GM19035 (cell line): ENCODE measurements around the gene NMNAT2.

Experiments
- ATAC-seq: cut with Tn5 transposase; IDR thresholded peaks from one replicate; pipeline ENCODE4 v1.9.1; 2021; ENCODE audit not compliant: unreplicated experiment

Gene NMNAT2

GRCh38 chr1:183218971-183219615, 199.1 kb downstream of the NMNAT2 start:
- ATAC-seq = no peak

GRCh38 chr1:183218027-183218618, 200.1 kb downstream of the NMNAT2 start:
- no peak for ATAC-seq

DNA sequence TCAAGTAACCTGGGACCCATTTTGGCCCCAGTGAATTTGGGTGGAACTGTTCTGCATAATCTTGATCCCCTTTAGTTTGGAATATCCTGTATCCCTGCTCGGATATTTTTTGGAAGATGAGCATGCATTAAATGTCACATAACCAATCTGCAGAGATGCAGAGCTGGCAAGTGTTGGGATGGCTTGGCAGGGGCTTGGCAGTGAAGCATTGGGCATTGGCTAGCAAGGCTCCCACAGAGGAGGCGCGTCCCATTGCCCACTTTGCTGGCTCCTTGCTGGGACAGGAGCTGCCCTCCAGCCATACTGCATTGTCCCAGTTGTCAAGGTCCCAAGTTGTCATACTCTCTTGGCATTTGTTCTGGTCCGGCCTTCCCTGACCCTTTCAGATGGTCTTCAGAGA, 202.2 kb downstream of the NMNAT2 start:
- no peak for ATAC-seq

DNA sequence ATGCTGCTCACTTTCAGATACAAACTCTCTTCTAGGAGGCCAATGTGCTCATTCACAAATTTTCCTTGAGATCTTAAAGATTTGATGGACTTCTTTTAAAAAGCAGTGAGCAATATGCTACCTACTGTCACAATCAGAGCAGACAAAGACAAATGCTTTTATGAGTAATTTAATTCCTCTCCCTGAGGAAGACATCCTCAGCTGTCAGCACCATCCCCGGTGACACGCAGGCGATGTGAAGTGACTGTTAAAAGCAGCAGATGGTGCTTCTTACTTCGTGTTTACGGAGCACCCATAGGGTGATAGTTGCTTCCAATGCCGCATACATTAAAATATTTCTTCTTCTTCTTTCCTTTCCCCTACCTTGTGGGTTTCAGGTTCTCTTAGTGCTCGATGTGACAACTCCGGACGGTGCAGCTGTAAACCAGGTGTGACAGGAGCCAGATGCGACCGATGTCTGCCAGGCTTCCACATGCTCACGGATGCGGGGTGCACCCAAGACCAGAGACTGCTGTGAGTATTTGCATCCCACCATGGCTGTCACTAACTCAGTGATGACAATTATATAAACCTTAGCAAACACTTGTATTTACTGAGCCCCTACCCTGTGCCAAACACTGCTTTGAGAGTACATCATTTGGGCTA, 203.0 kb downstream of the NMNAT2 start:
- no peak for ATAC-seq

DNA sequence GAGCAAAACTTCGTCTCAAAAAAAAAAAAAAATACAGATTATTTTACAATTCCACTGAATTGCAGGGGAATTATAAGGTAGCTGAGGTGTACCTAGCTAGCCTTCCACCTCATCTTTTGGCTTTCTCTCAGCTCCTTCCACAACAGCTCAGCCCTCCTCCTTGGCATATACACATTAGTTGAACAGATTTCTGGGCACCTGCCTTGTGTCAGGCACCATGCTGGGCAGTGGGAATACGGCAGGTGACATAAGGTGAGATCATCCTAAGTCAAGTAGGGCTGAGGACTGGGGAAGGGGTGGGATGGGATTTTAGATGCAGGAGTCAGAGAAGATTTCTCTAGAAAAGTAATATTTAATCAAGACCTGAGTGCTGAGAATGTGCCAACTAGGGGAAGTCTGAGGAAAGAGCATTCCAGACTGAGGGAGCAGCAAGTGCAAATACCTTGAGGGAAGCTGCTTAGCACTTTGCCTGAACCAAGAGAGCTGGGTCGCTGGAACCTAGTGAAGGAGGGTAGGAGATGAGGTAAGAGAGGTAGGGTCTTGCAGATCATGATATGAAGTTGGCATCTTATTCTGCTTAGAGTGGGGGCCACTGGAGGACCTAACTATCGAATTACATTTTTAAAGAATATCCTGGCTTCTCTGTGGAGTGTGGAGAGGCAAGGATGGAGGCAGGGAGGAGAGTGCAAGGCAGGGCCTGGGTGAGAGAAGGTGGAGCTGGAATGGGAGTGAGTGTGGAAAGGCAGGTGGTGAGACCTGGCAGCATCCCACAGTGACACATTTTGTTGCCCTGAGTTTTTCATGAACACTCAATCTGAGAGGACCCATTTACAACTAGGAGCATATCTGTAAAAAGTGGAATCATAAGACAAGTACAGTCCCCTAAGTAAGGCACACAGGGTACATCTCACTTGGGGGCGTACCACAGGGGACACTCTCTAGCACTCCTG, 203.9 kb downstream of the NMNAT2 start:
- ATAC-seq = no peak

GRCh38 chr1:183212870-183213269, 205.3 kb downstream of the NMNAT2 start:
- ATAC-seq = no peak

DNA sequence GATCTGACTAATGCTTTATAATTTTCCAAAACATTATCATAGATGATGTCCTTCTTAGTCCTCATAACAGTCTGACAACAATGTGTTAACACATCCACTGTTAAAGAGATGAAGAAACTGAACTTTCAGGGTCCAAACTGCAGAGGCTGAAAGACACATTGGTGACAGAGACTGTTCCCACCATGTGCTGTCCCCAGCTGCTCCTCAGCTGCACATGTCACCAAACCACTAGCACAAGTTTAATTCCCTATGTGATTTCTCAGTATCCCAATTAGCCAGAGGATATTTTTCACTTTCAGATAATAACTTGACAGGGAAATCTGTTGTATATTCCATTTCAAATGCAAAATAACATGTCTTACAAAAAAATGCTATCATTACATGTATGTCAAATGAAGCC, 207.5 kb downstream of the NMNAT2 start:
- no peak for ATAC-seq

DNA sequence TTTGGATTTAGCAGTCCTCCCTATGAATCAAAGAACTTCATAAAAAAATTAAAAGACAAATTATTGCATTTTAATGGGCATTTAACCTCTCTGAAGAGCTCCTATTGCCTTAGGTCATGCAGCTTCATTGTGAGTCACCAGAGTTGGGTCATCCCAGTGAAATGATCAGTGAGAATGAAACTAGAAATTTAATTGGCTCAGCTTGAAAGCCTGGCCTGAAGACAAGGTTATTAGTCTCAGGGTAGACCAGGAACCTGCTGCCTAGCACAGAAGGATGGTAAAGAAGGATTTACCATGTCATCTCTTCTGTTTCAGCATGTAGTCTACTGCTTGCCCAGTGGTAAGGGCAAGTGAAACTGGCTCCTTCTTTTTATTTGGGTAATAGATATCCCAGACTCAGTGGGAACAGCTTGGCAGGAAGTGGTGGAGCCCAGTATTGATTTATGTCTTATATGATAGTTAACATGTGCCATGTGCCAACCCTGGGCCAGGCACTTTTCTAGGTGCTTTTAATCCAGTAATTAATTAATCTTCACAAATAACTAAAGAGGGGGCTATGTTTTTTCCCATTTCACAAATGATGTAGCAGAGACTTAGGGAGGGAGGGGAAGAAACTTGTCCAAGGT, 208.5 kb downstream of the NMNAT2 start:
- no peak for ATAC-seq

DNA sequence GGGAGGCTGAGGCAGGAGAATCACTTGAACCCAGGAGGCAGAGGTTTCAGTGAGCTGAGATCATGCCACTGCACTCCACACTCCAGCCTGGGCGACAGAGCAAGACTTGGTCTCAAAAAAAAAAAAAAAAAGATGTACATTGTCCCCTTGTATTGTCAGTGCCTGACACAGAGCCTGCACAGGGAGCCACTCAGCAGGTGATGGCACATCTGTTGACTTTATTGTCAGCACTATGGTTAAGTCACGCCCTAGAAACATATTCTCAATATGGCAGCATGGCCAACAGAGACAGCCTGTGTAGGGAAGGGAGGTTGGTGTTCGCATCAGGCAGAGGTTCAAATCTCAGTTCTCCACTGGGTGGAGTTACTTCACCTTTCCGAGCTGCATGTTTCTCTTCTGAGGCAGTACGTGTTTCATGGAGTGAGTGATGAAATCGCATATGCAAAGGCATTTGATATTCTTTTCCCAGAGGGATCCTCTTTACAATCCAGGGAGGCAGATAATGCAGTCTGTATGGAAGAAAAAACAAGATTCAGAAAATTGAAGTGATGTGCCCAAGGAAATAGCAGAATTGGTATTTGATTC, 211.6 kb downstream of the NMNAT2 start:
- no peak for ATAC-seq

- ATAC-seq = no peak
Observed at GRCh38 chr1:183205196-183205781, 212.9 kb downstream of the NMNAT2 start.

GRCh38 chr1:183203094-183203493, 215.1 kb downstream of the NMNAT2 start:
- ATAC-seq = no peak

GRCh38 chr1:183200451-183200850, 217.7 kb downstream of the NMNAT2 start:
- no peak for ATAC-seq

DNA sequence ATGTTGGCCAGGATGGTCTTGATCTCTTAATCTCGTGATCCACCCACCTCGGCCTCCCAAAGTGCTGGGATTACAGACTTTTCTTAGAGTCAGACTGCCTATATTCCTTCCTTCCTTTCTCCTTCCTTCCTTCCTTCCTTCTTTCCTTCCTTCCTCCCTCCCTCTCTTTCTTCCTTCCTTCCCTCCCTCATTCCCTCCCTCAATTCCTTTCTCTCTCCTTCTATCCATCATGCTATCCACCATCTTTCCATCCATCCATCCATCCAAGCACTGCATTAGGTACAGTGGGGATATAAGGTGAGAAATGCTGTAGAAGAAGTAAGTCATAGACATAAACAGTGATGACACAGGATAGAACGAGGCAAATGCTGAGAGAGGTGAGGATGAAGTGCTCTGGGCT, 218.9 kb downstream of the NMNAT2 start:
- ATAC-seq = no peak

DNA sequence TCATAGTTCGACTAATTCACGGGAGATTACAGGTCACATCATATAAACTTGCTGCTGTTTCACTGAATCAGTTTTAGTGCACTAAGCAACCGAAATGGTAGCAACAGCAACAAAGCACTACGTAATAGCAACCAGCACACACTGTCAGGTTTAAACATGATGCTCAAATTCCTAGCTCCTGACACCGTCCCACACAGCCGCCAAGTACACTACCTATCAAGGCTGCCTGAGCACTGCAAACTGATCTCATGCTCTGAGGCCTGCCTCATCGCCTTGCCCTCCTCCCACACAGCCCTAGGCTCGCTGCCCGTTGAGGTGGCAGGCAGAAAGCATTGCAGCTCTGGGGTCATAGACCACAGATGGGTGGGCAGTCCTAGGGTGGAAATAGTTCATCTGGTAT, 219.7 kb downstream of the NMNAT2 start:
- no peak for ATAC-seq
